ENCODE measurements around the gene GNAQ. TPM values are rescaled to one million over a fixed set of nuclear protein-coding genes. Genes with fewer than 3 reads are reported as not detected.

GNAQ gene
- total RNA-seq, 1 donor from 2014 or later, result 46.7 TPM

- H3K27ac Mint-ChIP-seq, result no peak overlapping the region
- no peaks in the 10 kb centered on the region for H3K36me3 Mint-ChIP-seq
- TF ChIP-seq CTCF (conservative IDR thresholded peaks at IDR 0.05), result no peak
- no peaks in the 10 kb centered on the region for H3K9me3 Mint-ChIP-seq
- H3K27me3 Mint-ChIP-seq, result no peaks in the 10 kb centered on the region
- peaks cover 53% of the 10 kb centered on the region for H3K4me1 Mint-ChIP-seq (ENCODE audit: unreplicated experiment)
- DNase-seq (ENCODE audit: extremely low spot score, unreplicated experiment), result no peak
- no peak overlapping the region for H3K4me3 Mint-ChIP-seq
Observed at GRCh38 chr9:77956555-77956954, 75.1 kb downstream of the GNAQ start.

- no peak for DNase-seq (ENCODE audit: extremely low spot score, unreplicated experiment)
- no peak overlapping the region for H3K27ac Mint-ChIP-seq
- peaks cover 48% of the 10 kb centered on the region for H3K4me1 Mint-ChIP-seq (ENCODE audit: unreplicated experiment)
- no peaks in the 10 kb centered on the region for H3K27me3 Mint-ChIP-seq
- no peak overlapping the region for H3K4me3 Mint-ChIP-seq
- H3K9me3 Mint-ChIP-seq, result no peaks in the 10 kb centered on the region
- H3K36me3 Mint-ChIP-seq, result no peaks in the 10 kb centered on the region
- TF ChIP-seq CTCF (conservative IDR thresholded peaks at IDR 0.05), result no peak
Observed at GRCh38 chr9:77954666-77955015, 77.0 kb downstream of the GNAQ start.

GRCh38 chr9:77954013-77954665, 77.5 kb downstream of the GNAQ start:
- no peak overlapping the region for H3K27ac Mint-ChIP-seq
- H3K9me3 Mint-ChIP-seq, result no peaks in the 10 kb centered on the region
- peaks cover 48% of the 10 kb centered on the region for H3K4me1 Mint-ChIP-seq (ENCODE audit: unreplicated experiment)
- H3K4me3 Mint-ChIP-seq, result no peak overlapping the region
- no peaks in the 10 kb centered on the region for H3K27me3 Mint-ChIP-seq
- no peak for TF ChIP-seq CTCF (conservative IDR thresholded peaks at IDR 0.05)
- no peaks in the 10 kb centered on the region for H3K36me3 Mint-ChIP-seq
- no peak for DNase-seq (ENCODE audit: extremely low spot score, unreplicated experiment)

- no peaks in the 10 kb centered on the region for H3K36me3 Mint-ChIP-seq
- H3K9me3 Mint-ChIP-seq, result no peaks in the 10 kb centered on the region
- H3K27me3 Mint-ChIP-seq, result no peaks in the 10 kb centered on the region
- TF ChIP-seq CTCF (conservative IDR thresholded peaks at IDR 0.05), result no peak
- H3K4me3 Mint-ChIP-seq, result no peak overlapping the region
- H3K4me1 Mint-ChIP-seq (ENCODE audit: unreplicated experiment), result peaks cover 48% of the 10 kb centered on the region
- DNase-seq (ENCODE audit: extremely low spot score, unreplicated experiment), result no peak
- H3K27ac Mint-ChIP-seq, result no peak overlapping the region
Observed at GRCh38 chr9:77953590-77953989, 78.0 kb downstream of the GNAQ start.

- DNase-seq (ENCODE audit: extremely low spot score, unreplicated experiment), result no peak
Observed at GRCh38 chr9:77952635-77953328, 78.8 kb downstream of the GNAQ start.

More at GRCh38 chr9:77952635-77953328, 78.8 kb downstream of the GNAQ start:
- no peak overlapping the region for H3K4me3 Mint-ChIP-seq
- H3K27me3 Mint-ChIP-seq, result no peaks in the 10 kb centered on the region
- no peaks in the 10 kb centered on the region for H3K9me3 Mint-ChIP-seq
- TF ChIP-seq CTCF (conservative IDR thresholded peaks at IDR 0.05), result no peak
- no peak overlapping the region for H3K27ac Mint-ChIP-seq
- no peaks in the 10 kb centered on the region for H3K36me3 Mint-ChIP-seq
- peaks cover 44% of the 10 kb centered on the region for H3K4me1 Mint-ChIP-seq (ENCODE audit: unreplicated experiment)

All from type B pancreatic cell (in vitro differentiated cells).